GM18867 (cell line): ENCODE data around the gene FXYD7.
"Not testable (repeated sequence)": the region's sequence is repeated elsewhere in the genome, so short reads cannot be mapped to it uniquely, and the experiment has no call there.

Experiments
- ATAC-seq: cut with Tn5 transposase; IDR thresholded peaks from one replicate; pipeline ENCODE4 v1.9.1; 2021; ENCODE audit warnings: mild to moderate bottlenecking, moderate library complexity; ENCODE audit not compliant: unreplicated experiment

FXYD7 gene, protein sequence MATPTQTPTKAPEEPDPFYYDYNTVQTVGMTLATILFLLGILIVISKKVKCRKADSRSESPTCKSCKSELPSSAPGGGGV

DNA sequence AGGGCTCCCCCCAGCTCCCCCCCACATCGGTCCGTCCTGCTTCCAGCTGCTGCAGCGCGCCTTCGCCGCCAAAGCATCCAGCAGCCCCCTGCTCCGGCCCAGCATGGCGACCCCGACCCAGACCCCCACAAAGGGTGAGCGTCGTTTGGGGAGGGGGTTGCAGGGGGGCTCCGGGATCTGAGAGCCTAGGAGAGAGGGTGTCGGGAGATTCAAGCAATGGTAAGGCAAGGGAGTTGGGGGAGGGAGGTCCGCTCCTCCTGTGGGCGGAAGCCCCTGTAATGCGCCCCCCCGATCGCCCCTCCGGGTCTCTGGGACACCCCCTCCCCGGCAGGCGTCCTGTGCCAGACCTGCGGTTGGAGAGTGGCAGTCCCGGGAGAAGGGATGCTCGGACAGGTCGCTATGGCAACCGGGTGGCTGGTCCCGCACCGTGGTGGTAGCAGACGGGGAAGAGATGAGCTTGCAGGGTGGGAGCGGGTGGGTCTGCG, at the start of gene FXYD7:
FXYD7 (plus strand) TSS at position 25 of the 485 bp plus-strand sequence; CDS start at position 104, 79 bp downstream.
- ATAC-seq, result no peak

DNA sequence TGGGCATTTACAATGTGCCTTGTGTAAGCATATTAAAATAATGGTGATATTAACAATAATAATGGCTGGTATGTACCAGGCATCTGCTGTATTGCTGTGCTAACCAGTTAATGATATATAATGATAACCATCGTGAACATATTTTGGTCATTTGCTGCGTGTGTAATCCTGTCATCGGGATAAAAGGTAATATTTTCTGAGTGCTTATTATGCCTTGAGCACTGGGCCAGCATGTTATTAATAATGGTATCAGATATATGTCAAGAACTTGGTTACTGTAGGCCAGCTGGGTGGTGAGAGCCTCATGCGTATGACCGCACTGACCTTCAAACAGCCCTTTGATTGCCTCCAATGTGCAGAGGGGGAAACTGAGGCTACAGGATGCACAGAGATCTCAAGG, 49.6 kb upstream of the FXYD7 start:
- ATAC-seq, result no peak

- no peak for ATAC-seq
Measured at GRCh38 chr19:35093941-35094647, 49.0 kb upstream of the FXYD7 start.

DNA sequence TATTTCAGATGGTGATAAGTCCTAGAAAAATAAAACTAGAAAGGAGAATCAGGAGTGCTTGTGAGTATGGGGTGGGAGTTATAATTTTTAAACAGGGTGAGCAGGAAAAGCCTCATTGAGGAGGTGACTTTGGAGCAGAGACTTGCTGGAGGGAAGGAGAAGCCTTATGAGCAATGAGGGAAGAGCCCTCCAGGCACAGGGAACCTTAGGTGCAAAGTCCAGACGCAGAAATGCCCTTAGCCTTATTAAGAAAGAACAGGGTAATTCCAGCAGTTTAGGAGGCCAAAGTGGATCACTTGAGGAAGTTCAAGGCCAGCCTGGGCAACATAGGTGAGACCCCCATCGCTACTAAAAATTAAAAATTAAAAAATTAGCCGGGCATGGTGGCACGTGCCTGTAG, 48.4 kb upstream of the FXYD7 start:
- no peak for ATAC-seq

DNA sequence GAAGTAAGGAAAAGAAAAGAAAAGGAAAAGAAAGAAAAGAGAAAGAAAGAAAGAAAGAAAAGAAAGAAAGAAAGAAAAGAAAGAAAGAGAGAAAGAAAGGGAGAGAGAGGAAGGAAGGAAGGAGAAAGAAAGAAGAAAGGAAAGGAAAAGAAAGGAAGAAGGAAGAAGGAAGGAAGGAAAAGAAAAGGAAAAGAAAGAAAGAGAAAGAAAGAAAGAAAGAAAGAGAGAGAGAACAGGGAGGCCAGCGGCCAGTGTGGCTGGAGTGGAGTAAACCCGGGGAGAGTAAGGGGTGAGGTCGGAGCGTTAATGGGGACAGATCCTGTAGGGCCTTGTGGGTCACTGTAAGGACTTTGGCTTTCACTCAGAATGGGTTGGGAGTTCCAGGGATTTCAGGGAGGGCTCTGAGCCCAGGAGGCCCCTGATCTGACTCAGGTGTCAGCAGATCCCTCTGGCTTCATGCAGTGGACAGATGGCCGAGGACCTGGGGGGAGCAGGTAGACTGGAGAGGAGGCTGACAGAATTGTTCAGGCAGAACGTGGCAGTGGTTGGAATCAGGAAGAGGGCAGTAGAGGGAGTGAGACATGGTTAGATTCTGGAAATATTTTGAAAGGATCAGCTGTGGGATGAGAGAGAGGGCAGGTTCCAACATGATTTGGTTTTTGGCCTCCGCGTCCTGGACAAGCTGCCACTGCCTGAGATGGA, 47.2 kb upstream of the FXYD7 start:
- no peak for ATAC-seq

DNA sequence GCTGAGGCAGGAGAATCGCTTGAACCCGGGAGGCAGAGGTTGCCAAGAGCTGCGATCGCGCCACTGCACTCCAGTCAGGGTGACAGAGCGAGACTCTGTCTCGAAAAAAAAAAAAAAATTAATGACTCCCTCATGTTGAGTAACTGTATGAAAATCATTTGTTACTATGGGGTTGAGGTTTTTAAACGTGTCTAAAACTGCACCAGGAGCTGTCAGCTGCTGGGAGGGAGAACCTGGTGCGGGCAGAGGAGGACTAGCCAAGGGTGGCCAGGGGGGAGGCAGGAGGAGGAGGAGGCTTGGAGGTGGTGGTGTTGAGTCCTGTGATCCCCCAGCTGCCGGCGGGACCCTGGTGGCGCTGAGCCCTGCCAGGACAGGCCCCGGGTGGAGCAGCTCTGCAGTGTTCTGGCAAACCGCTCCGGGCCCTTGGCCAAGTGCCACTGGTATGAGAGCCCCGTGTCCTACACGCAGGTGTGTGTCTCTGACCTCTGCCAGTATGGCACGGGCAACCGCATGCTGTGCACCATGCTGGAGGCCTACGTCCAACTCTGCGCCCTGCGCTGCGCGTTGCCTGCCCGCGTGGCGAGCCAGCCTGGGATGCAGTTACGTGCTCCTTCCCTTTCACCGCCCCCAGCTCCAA, 44.5 kb upstream of the FXYD7 start:
- ATAC-seq, result no peak

GRCh38 chr19:35099155-35099896, 43.7 kb upstream of the FXYD7 start:
- no peak for ATAC-seq

DNA sequence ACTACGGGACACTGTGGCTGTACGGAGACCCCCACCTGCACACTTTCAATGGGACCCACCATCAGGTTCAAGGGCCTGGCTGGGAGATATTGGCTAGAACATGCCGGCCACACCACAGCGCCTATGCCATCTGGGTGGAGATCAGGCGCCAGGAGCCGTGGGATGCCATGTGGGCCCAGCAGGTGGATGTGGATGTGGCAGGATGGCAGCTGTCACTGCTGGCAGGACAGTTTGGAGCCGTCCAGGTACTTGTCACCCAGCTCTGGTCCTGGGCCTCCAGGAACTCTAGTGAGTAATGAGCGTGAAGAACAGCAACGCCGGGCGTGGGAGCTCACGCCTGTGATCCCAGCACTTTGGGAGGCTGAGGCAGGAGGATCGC, 43.2 kb upstream of the FXYD7 start:
- ATAC-seq, result no peak

- no peak for ATAC-seq
Measured at GRCh38 chr19:35100588-35101533, 42.2 kb upstream of the FXYD7 start.

GRCh38 chr19:35101949-35102348, 41.1 kb upstream of the FXYD7 start:
- ATAC-seq, result not testable (repeated sequence)

DNA sequence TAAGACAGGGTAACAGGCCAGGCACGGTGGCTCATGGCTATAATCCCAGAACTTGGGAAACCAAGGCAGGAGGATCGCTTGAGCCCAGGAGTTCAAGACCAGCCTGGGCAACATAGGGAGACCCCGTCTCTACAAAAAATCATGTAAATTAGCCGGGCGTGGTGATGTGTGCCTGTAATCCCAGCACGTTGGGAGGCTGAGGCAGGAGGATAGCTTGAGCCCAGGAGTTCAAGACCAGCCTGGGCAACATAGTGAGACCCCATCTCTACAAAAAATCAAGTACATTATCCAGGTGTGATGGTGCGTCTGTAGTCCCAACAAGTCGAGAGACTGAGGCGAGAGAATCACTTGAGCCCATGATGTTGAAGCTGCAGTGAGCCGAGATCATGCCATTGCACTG, 39.4 kb upstream of the FXYD7 start:
- ATAC-seq, result not testable (repeated sequence)

DNA sequence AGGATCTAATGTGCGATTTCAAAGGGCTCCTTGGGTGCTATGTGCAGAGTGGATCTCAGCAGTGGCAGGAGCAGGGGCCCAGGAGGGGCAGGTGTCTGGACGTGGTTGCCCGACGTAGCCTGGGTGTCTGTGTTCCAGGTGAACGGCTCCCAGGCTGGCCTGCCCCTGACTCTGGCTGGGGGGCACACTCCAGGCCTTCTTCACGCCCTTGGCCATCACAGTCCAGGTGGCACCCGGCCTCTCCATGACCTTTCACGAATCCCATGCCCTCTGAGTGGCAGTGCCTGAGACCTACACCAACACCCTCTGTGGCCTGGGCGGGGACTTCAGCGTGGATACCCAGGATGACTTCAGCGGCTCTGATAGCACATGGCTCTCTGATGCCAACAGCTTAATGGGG, 38.7 kb upstream of the FXYD7 start:
- no peak for ATAC-seq

GRCh38 chr19:35105047-35105410, 38.0 kb upstream of the FXYD7 start:
- ATAC-seq, result no peak

GRCh38 chr19:35105411-35106290, 37.4 kb upstream of the FXYD7 start:
- no peak for ATAC-seq

DNA sequence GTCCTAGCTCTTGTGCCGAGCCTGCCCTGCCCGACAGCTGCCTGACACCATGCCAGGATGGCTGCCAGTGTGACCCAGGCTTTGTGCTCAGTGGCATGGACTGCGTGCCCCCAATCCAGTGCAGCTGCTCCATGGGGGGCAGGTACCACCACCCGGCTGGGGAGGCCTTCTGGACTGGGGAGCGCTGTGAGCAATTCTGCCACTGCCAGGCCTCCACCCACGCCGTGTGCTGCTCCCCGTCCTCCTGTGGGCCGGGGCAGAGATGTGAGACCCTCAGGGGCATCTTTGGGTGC, 36.8 kb upstream of the FXYD7 start:
- ATAC-seq, result no peak

- no peak for ATAC-seq
Measured at GRCh38 chr19:35106898-35107541, 36.0 kb upstream of the FXYD7 start.

DNA sequence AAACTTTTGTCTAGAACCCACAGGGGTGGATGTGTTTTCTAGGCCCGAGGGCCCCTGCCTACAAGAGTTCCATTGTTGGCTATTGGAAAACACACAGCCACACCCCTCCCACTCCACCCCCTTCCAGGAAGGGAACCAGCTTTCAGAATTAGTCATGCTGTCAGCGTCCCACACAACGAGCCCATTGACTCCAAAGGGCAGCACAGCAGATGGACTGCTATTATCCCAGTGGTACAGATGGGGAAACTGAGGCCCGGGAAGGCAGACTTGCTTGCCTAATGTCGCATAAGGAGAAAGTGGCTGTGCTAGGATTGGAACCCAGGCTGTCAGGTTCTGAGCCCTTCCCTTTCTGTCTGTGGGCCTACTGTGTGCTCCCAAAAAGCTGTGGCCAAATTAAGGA, 35.5 kb upstream of the FXYD7 start:
- no peak for ATAC-seq

DNA sequence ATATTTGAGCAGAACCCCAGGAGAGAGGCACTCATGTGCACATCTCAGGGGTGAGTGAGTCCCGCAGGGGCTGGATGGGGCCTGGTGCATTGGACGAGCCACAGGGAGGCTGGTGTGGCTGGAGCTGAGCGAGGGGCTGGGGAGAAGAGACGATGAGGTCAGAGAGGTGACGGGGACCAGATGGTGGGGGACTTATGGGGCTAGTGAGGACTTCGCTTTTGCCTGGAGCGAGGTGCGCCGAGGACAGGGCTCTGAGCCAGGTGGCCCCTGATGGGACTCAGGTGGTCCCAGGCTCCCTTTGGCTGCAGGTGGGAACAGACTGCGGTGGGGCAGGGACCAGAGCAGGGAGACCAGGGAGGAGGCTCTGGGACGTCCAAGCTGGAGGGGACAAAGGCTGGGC, 34.3 kb upstream of the FXYD7 start:
- no peak for ATAC-seq
